Muscle layer of duodenum (tissue), 2 donors: ENCODE results near the gene LGALS13.

ENCODE experiments used
- H3K27ac ChIP-seq: one replicate; pipeline ENCODE4 v1.7.0; 2013; ENCODE audit warnings: mild to moderate bottlenecking, low read length
- H3K27me3 ChIP-seq: one replicate; pipeline ENCODE4 v1.7.0; 2013; ENCODE audit warnings: low read depth, mild to moderate bottlenecking, control low read depth, low read length
- H3K36me3 ChIP-seq, 2 donors: one replicate each; pipeline ENCODE4 v1.7.0; 2013; ENCODE audit warnings: low read length in 2 of 2, control low read depth in 1 of 2, mild to moderate bottlenecking in 1 of 2; ENCODE audit not compliant: insufficient read depth in 2 of 2, control insufficient read depth in 1 of 2
- H3K4me1 ChIP-seq, 2 donors: one replicate each; pipeline ENCODE4 v1.7.0; 2013; ENCODE audit warnings: low read length in 2 of 2, mild to moderate bottlenecking in 2 of 2, control low read depth in 1 of 2, moderate library complexity in 1 of 2; ENCODE audit not compliant: insufficient read depth in 2 of 2, control insufficient read depth in 1 of 2
- H3K4me3 ChIP-seq, 2 donors: one replicate each; pipeline ENCODE4 v1.7.0; 2013; ENCODE audit warnings: low read length in 2 of 2, low read depth in 1 of 2, mild to moderate bottlenecking in 1 of 2
- H3K9me3 ChIP-seq, 2 donors: one replicate each; pipeline ENCODE4 v1.7.0; 2013; ENCODE audit warnings: low read length in 2 of 2, control low read depth in 1 of 2, mild to moderate bottlenecking in 1 of 2; ENCODE audit not compliant: control insufficient read depth in 1 of 2
- donor health status: healthy.

Gene LGALS13, protein sequence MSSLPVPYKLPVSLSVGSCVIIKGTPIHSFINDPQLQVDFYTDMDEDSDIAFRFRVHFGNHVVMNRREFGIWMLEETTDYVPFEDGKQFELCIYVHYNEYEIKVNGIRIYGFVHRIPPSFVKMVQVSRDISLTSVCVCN

DNA sequence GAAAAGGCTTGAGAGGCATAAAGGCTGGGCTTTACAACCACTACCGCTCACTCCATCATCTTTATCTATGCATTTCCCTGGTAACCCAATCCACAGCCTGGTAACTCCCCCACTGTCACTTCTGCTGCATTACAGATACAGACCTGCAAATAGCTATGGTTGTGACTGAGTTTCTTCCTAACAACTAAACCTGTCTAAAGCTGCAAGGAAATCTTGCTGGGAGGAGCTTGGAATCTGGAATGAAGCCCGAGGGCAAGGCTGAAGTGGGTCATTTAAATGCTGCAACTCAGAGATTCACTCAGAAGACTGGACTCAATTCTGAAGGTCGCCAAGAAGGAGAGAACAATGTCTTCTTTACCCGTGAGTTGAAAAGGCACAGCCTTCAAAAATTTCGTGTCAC lies at the start of gene LGALS13:
TSS of gene LGALS13 (plus strand) at position 301 of the 400 bp plus-strand sequence. CDS start at position 346, 45 bp downstream.
- no peaks in the 10 kb centered on the region for H3K36me3 ChIP-seq
- no peaks in the 10 kb centered on the region for H3K27me3 ChIP-seq
- H3K9me3 ChIP-seq = peaks cover 0 to 9% of the 10 kb centered on the region in 2 donors
- H3K4me1 ChIP-seq = no peaks in the 10 kb centered on the region
- H3K27ac ChIP-seq = no peak within 1 kb of the TSS
- H3K4me3 ChIP-seq = no peak within 1 kb of the TSS

DNA sequence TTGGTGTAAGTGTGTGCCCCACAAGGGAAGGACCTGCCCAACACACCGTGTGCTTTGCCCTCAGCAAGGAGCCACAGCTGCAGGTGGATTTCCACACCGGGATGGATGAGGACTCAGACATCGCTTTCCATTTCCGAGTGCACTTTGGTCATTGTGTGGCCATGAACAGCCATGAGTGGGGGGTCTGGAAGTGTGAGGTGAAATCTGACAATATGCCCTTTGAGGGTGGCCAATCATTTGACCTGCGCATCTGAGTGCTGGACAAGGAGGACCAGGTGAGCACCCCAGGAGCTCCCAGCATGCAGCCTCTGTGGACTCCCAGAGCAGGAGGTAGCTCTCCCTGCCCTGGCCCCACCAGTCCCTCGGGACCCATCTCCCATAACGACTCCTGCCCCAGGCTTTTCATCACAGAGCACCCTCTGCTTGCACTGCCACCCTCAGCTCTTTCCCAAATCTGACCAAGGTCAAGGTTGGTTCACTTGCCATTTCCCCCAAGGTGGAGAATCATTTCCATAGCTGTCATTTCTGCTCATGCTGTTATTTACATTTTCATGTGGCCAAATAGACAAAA lies 49.2 kb upstream of the LGALS13 start:
- Histone ChIP-seq H3K4me3 (no peak overlapping the region), H3K4me1 (peaks cover 0 to 3% of the 10 kb centered on the region in 2 donors), H3K36me3 (no peaks in the 10 kb centered on the region), H3K9me3 (no peaks in the 10 kb centered on the region), H3K27me3 (no peaks in the 10 kb centered on the region), H3K27ac (no peak overlapping the region)

DNA sequence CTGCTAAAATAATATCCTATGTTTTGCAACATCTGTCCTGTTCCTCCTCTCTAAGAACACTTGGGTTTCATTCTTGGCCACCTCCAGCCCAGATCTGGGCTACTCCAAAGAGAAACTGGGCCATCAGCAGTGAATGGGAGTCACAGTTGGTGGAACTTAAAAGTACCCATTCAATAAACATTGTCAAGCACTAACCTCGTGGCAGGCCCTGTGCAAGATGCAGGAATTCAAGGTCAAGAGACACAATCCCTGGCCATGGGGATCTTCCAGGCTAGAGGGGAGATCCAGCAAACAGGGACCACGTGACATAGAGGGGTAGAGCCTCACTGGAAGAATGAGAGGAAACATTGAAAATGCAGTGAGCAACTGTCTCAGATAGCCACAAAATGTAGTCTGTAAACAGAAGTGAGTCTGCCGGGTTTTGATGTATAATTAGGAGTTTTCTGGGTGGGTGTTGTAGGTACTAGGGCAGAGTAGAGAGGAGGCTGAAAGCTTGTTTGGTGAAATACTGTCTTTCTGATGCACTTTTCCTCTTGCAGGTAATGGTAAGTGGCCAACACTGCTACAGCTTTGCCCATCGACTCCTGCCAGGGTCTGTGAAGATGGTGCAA lies 47.5 kb upstream of the LGALS13 start:
- Histone ChIP-seq H3K27ac (no peak overlapping the region), H3K36me3 (no peaks in the 10 kb centered on the region), H3K4me1 (peaks cover 0 to 3% of the 10 kb centered on the region in 2 donors)

DNA sequence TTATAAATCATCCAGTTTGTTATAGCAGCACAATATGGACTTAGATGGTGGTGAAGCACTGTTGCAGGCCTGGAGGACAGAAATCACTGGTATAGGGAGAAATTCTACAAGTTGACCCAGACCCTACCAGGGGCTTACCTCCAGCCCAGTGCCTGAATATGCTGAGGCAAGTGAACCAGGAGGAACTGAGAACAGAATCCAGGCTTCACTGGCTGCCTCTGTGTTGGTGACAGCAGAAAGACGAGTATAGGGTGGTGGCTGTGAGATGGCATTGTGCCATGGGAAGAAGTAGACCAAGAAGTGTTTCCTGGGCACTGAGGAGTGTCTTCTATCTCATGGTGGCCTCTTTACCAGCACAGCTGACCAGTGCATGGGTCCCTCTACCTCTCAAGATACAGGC lies 46.4 kb upstream of the LGALS13 start:
- no peak overlapping the region for H3K4me3 ChIP-seq

More for the DNA sequence above, 47.5 kb upstream of the LGALS13 start:
- no peaks in the 10 kb centered on the region for H3K9me3 ChIP-seq
- no peaks in the 10 kb centered on the region for H3K27me3 ChIP-seq
- no peak overlapping the region for H3K4me3 ChIP-seq

DNA sequence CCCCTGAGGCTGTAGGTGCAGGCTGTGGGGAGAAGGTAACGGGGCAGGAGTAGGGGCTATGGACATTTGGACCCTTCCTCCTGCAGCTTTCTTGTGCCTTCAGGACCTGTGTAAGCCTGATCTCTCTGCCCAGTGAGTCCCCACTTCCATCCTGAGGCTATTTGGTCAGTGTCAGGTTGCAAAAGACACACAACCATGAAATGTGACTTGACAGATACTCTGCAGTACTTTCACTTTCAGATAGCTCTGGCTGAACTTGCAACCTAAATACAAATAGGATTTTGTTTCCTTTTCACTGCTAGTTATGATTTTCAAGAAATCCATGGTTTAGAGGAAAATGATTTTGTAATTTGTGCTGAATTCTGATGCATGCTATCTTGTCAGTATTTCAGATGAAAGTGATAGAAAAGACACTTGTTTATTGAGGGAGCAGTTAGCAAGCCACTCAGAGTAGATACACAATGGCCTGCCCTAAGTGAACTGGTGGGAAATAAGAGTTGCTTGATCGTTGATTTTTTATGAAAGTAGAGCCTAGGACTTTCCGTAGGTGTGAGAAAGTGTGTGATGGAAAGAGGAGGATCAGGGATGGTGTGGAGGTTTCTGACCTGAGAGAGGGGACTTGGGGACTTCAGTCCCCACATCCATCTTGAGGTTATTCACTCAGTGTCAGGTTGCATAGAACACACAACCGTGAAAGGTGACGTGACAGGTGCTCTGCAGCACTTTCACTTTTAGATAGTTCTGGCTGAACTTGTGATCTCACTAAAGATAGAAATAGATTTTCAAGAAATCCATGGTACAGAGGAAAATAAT lies 44.3 kb upstream of the LGALS13 start:
- no peak overlapping the region for H3K27ac ChIP-seq
- H3K36me3 ChIP-seq = no peaks in the 10 kb centered on the region
- no peak overlapping the region for H3K4me3 ChIP-seq
- H3K9me3 ChIP-seq = no peaks in the 10 kb centered on the region
- no peaks in the 10 kb centered on the region for H3K27me3 ChIP-seq
- no peaks in the 10 kb centered on the region for H3K4me1 ChIP-seq

More for the DNA sequence above, 46.4 kb upstream of the LGALS13 start:
- Histone ChIP-seq H3K27me3 (no peaks in the 10 kb centered on the region), H3K36me3 (no peaks in the 10 kb centered on the region), H3K27ac (no peak overlapping the region), H3K9me3 (no peaks in the 10 kb centered on the region), H3K4me1 (peaks cover 0 to 3% of the 10 kb centered on the region in 2 donors)

DNA sequence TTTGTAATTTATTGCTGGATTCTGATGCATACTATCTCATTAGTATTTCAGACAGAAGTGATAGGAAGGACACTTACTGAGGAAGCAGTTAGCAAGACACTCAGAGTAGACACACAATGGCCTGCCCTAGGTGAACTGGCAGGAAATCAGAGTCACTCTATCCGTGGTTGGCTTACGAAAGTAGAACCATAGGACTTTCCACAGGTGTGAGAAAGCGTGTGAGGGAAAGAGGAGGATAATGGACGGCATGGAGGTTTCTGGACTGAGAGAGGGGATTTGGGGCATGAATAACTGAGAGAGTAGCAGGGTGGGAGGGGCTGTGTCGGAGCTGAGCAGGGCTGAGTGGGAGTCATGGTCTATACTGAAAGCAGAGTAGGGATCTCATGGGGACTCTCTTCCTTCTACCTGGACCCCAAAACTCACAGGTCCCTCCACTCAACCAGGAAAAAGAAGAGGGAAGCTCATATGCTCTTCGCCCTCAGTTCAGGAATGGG lies 43.7 kb upstream of the LGALS13 start:
- Histone ChIP-seq H3K9me3 (no peaks in the 10 kb centered on the region), H3K27me3 (no peaks in the 10 kb centered on the region), H3K27ac (no peak overlapping the region), H3K4me3 (no peak overlapping the region), H3K4me1 (no peaks in the 10 kb centered on the region), H3K36me3 (no peaks in the 10 kb centered on the region)

DNA sequence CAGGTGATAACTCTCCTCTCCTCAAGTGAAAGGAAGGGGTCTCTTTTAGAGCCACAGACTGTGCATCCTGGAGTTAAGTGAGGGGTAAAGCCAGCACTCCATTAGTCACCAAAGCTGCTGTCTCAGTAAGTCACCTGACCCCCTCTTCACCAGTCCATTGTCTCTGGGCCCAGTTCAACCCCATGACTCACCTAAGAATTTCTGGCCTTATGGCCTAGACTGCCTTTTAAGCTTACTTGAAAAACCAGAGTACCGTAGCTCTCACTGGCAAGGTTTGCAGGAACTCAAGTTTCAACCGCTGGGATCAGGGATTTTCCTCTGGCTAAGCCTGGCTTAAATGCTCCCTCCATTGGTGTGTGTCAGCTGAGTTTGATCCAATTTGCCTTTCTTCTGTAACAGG lies 38.9 kb upstream of the LGALS13 start:
- H3K4me3 ChIP-seq = no peak overlapping the region
- H3K27me3 ChIP-seq = no peaks in the 10 kb centered on the region
- H3K4me1 ChIP-seq = no peaks in the 10 kb centered on the region
- no peaks in the 10 kb centered on the region for H3K36me3 ChIP-seq
- no peaks in the 10 kb centered on the region for H3K9me3 ChIP-seq
- H3K27ac ChIP-seq = no peak overlapping the region

DNA sequence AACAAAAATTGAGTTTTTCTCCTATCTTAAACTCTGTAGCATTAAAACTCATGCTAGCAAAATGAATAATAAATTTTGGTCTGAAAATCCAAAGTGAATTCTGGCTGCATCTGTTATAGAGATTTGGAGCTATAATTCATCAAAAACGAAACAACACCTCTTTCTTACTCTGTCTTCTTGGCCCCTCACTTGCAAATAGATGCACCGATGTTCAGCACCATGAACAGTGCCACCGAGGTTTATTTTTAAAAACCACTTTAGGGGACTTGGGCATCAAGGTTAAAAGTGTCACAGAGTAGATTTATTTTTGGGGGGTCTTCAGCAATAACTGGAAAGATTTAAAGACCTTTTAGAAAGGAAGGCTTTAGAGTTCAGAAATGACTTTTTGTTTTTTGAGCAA lies 36.3 kb upstream of the LGALS13 start:
- H3K9me3 ChIP-seq = no peaks in the 10 kb centered on the region
- H3K27ac ChIP-seq = no peak overlapping the region
- no peaks in the 10 kb centered on the region for H3K36me3 ChIP-seq
- no peaks in the 10 kb centered on the region for H3K4me1 ChIP-seq
- no peaks in the 10 kb centered on the region for H3K27me3 ChIP-seq
- no peak overlapping the region for H3K4me3 ChIP-seq

DNA sequence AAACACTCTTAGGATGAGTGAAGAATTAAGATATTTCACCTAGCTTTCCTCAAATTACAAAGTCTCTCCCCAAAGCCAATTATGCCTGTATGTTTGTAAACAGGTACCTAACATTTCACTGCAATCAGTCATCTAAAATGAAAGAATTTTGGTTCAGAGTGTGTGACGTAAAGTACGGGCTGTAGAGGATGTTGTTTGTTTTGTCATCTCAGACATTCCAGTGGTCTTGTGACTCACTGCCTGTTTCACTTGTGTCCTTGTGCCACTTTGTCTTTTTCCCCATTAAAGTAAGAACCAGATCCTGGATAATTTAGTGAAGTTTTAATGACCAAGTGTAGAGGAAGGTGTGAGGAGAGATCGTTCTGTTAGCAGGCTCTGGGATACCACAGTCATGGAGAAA lies 33.7 kb upstream of the LGALS13 start:
- Histone ChIP-seq H3K4me1 (no peaks in the 10 kb centered on the region), H3K36me3 (no peaks in the 10 kb centered on the region), H3K27me3 (no peaks in the 10 kb centered on the region), H3K4me3 (no peak overlapping the region), H3K9me3 (no peaks in the 10 kb centered on the region), H3K27ac (no peak overlapping the region)

DNA sequence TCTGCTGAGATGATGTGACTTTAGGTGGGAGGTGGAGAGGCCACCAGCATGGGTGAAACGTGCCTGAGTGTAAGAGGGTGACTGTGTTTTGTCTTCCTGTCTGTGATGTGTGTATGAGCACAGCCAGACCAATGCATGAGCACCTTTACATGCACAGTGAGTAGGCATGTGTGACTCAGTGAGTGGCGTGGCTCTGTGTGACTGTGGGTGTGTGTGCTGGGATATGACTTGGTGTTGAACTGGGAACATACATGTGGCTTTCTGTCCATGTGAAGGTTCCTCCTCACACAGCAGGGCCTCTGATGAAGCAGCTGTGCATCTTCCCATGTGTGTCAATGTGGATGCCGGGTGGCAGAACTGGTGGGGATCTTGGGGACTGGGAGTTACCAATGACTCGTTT lies 19.9 kb upstream of the LGALS13 start:
- Histone ChIP-seq H3K4me3 (no peak overlapping the region), H3K27ac (no peak overlapping the region), H3K36me3 (no peaks in the 10 kb centered on the region), H3K27me3 (peaks cover 4% of the 10 kb centered on the region), H3K9me3 (peaks cover 0 to 3% of the 10 kb centered on the region in 2 donors), H3K4me1 (no peaks in the 10 kb centered on the region)

DNA sequence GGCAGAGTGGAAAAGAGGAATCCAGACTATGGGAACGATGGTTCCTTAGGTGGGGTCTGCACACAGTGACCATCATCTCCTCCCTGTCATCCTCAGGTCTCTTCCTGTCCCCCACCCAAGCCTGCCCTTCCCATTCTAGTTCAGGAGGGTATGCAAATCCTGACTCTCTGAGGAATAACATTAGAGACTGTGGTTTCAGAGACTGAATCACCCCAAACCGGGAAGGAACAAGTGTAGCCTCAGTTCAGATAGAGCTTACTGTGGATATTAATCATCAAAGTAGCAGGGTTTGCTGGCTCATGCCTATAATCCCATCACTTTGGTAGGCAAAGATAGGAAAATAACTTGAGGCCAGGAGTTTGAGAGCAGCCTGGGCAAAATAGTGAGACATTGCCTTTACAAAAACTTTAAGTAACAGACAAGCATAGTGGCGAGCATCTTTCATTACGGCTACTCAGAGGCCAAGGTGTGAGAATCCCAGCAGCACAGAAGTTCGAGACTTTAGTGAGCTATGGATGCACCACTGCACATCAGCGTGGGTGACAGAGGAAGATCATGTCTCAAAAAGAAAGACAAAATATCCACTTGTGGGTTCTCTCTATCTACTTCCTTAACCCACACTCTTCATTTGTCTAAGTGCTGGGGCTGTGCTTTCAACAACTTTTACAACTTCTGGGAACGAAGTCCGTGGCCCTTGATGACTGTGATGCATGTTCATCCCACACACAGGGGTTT lies 19.3 kb upstream of the LGALS13 start:
- no peak overlapping the region for H3K4me3 ChIP-seq
- no peak overlapping the region for H3K27ac ChIP-seq
- H3K27me3 ChIP-seq = peaks cover 4% of the 10 kb centered on the region
- H3K9me3 ChIP-seq = peaks cover 0 to 3% of the 10 kb centered on the region in 2 donors
- H3K4me1 ChIP-seq = no peaks in the 10 kb centered on the region
- no peaks in the 10 kb centered on the region for H3K36me3 ChIP-seq
